K562 (cell line): ENCODE measurements around the gene SLC10A3. TPM values are rescaled to one million over a fixed set of nuclear protein-coding genes. Genes with fewer than 3 reads are reported as not detected.

Experiments used
- BCL6 ChIP-seq: fragments of 250-450 bp; sonication (Bioruptor Pico); IDR thresholded peaks from 2 replicates; pipeline ENCODE4 v1.4.0; 2020
- CCNT2 ChIP-seq: IDR thresholded peaks from 2 replicates; pipeline ENCODE4 v1.6.1; 2011; ENCODE audit warnings: borderline replicate concordance, low read depth, mild to moderate bottlenecking, moderate library complexity, mixed read lengths, low read length; ENCODE audit not compliant: insufficient read length; ENCODE audit errors: extremely low read depth
- ETV5 ChIP-seq: sonication (generic); formaldehyde crosslinking; IDR thresholded peaks from 2 replicates; pipeline ENCODE4 v1.4.0; 2020; ENCODE audit warnings: low read depth, mild to moderate bottlenecking, missing genetic modification reagents
- FUS ChIP-seq: fragments of 200-400 bp; formaldehyde crosslinking; optimal IDR thresholded peaks from 2 replicates; pipeline ENCODE3; 2017; ENCODE audit warnings: low read depth, low read length
- MCM2 ChIP-seq: fragments of 450-650 bp; IDR thresholded peaks from 2 replicates; pipeline ENCODE4 v1.6.1; 2017; ENCODE audit warnings: low read depth, mild to moderate bottlenecking
- NFE2L1 ChIP-seq: fragments of 450-650 bp; IDR thresholded peaks from 2 replicates; pipeline ENCODE4 v1.6.1; 2016; ENCODE audit warnings: missing genetic modification characterization, low read depth, mild to moderate bottlenecking, missing compliant biosample characterization, moderate library complexity, borderline replicate concordance
- RFX5 ChIP-seq: IDR thresholded peaks from 2 replicates; pipeline ENCODE4 v1.6.1; 2011; ENCODE audit warnings: low read depth, mild to moderate bottlenecking, improper control_type of control experiment, low read length
- SMAD1 ChIP-seq: fragments of 150-350 bp; IDR thresholded peaks from 2 replicates; pipeline ENCODE4 v1.6.1; 2014; ENCODE audit warnings: low read length, low read depth; ENCODE audit not compliant: partially characterized antibody
- SRSF7 ChIP-seq: fragments of 200-400 bp; formaldehyde crosslinking; optimal IDR thresholded peaks from 2 replicates; pipeline ENCODE3; 2017; ENCODE audit warnings: mild to moderate bottlenecking, low read depth, low read length
- ZFPM2 ChIP-seq: fragments of 250-450 bp; sonication (Bioruptor Pico); IDR thresholded peaks from 2 replicates; pipeline ENCODE4 v1.5.1; 2022; ENCODE audit warnings: mild to moderate bottlenecking
- ZNF174 ChIP-seq: fragments of 250-450 bp; sonication (Bioruptor Pico); IDR thresholded peaks from 2 replicates; pipeline ENCODE4 v1.4.0; 2020; ENCODE audit warnings: mild to moderate bottlenecking
- ZNF436 ChIP-seq: fragments of 250-450, 450-650 bp; sonication (Bioruptor Pico); formaldehyde crosslinking; IDR thresholded peaks from 2 replicates; pipeline ENCODE4 v1.7.0; 2020; ENCODE audit warnings: mild to moderate bottlenecking
- ZNF75A ChIP-seq: fragments of 450-650 bp; formaldehyde crosslinking; IDR thresholded peaks from 2 replicates; pipeline ENCODE4 v1.4.0; 2020; ENCODE audit warnings: mild to moderate bottlenecking
- polyA plus RNA-seq, 8 experiments: library from polyadenylated mRNA; depleted of rRNA in 4 of 8; stranded (reverse) in 5 of 8; unstranded in 3 of 8; fragments of >200 nt; fragmentation: Nextera tagmentation in 2 of 8; fragmentation: Illumina TruSeq in 1 of 8; extraction: Ambion mirVana in 2 of 8; extraction: Trizol in 1 of 8; gene quantifications; 2 replicates each; pipeline versions ENCODE4 v1.2.1 to v1.2.3, GENCODE V29; 2011 to 2014; ENCODE audit warnings: inconsistent platforms in 1 of 8, missing spikeins in 1 of 8
- total RNA-seq, 7 experiments: library from RNA; depleted of rRNA in 6 of 7; stranded (reverse); fragments of >200 nt in 6 of 7; fragmentation: Illumina TruSeq in 2 of 7; extraction: Trizol in 2 of 7; gene quantifications; 2 replicates each; pipeline versions ENCODE4 v1.2.1 to v1.2.3, GENCODE V29; 2011 to 2021; ENCODE audit warnings: low replicate concordance in 1 of 7
- TF ChIP-seq, protein P1 (sequence below), 2 experiments: fragments of 450-650 bp; conservative IDR thresholded peaks; 2 replicates each; pipeline ENCODE4 v1.6.1; 2017; ENCODE audit warnings: mild to moderate bottlenecking in 2 of 2, moderate library complexity in 2 of 2
- TF ChIP-seq, protein P2 (sequence below): fragments of 250-450 bp; sonication (Bioruptor Pico); IDR thresholded peaks from 2 replicates; pipeline ENCODE4 v1.5.0; 2021
- TF ChIP-seq, protein P3 (sequence below): fragments of 200-800 bp; sonication (Bioruptor generic); IDR thresholded peaks from 2 replicates; pipeline ENCODE4 v1.6.1; 2017; ENCODE audit warnings: missing genetic modification characterization, missing compliant biosample characterization
- TF ChIP-seq, protein P4 (sequence below): fragments of 250-450 bp; sonication (Bioruptor Pico); IDR thresholded peaks from 2 replicates; pipeline ENCODE4 v1.8.0; 2022; ENCODE audit warnings: inconsistent platforms, mild to moderate bottlenecking, moderate library complexity, borderline replicate concordance

The SLC10A3 gene
- total and polyA plus RNA-seq, 9 of the 15 experiments (the other 6 are each of a cell fraction or from before 2014, with no cell fraction given), result 5.2 to 30.6 (median 16.7) TPM

DNA sequence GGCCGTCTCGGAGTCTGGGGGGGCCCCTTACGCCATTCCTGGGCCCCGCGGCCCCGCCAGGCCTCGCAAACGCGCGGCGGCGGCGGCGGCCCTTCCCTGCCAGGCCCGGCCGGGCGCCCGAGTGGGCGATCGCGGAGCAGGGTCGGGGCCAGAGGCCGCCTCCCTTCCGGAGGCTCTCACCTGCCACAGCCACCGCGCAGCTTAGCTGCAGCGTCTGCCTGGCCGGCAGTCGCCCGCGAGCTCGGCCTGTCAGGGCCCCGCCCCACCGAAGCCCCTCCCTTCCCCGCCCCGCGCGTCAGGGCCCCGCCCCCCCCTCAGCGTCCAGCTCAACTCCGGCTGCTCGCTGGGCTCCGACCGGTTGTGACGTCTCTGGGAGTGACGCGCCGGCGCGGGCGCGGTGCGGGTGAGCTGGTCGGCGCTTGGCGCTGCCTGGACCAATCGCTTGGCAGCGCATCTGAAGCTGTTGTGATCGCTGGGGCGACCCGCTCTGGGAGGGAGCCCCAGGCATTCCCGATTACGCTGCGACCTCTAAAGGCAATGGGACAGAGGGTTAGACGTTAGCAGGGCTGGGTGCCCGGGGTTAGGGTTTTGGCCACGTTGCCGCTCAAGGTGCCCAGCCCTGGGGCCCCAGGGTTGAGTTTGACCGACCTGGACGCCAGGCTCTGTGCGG lies at the start of gene SLC10A3 (continued):
- TF ChIP-seq, protein P1, sequence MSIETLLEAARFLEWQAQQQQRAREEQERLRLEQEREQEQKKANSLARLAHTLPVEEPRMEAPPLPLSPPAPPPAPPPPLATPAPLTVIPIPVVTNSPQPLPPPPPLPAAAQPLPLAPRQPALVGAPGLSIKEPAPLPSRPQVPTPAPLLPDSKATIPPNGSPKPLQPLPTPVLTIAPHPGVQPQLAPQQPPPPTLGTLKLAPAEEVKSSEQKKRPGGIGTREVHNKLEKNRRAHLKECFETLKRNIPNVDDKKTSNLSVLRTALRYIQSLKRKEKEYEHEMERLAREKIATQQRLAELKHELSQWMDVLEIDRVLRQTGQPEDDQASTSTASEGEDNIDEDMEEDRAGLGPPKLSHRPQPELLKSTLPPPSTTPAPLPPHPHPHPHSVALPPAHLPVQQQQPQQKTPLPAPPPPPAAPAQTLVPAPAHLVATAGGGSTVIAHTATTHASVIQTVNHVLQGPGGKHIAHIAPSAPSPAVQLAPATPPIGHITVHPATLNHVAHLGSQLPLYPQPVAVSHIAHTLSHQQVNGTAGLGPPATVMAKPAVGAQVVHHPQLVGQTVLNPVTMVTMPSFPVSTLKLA (conservative IDR thresholded peaks at IDR 0.05), result peak; percentile 44 to 48; a peak in 2 of 4 replicates
- TF ChIP-seq BCL6 (no peak), SMAD1 (no peak), FUS (no peak), MCM2 (no peak), NFE2L1 (tag) (no peak), ZNF174 (no peak), ZNF436 (CRISPR knock-in tag) (no peak), RFX5 (no peak), SRSF7 (no peak), ETV5 (CRISPR knock-in tag) (peak; percentile 30; the same call in 1 of the 2 replicates), ZFPM2 (CRISPR knock-in tag) (no peak), ZNF75A (CRISPR knock-in tag) (no peak), CCNT2 (peak; percentile 46)
- TF ChIP-seq, protein P2, sequence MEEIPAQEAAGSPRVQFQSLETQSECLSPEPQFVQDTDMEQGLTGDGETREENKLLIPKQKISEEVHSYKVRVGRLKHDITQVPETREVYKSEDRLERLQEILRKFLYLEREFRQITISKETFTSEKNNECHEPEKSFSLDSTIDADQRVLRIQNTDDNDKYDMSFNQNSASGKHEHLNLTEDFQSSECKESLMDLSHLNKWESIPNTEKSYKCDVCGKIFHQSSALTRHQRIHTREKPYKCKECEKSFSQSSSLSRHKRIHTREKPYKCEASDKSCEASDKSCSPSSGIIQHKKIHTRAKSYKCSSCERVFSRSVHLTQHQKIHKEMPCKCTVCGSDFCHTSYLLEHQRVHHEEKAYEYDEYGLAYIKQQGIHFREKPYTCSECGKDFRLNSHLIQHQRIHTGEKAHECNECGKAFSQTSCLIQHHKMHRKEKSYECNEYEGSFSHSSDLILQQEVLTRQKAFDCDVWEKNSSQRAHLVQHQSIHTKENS, result no peak
- TF ChIP-seq, protein P3, sequence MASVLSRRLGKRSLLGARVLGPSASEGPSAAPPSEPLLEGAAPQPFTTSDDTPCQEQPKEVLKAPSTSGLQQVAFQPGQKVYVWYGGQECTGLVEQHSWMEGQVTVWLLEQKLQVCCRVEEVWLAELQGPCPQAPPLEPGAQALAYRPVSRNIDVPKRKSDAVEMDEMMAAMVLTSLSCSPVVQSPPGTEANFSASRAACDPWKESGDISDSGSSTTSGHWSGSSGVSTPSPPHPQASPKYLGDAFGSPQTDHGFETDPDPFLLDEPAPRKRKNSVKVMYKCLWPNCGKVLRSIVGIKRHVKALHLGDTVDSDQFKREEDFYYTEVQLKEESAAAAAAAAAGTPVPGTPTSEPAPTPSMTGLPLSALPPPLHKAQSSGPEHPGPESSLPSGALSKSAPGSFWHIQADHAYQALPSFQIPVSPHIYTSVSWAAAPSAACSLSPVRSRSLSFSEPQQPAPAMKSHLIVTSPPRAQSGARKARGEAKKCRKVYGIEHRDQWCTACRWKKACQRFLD (CRISPR knock-in tag), result no peak
- TF ChIP-seq, protein P4, sequence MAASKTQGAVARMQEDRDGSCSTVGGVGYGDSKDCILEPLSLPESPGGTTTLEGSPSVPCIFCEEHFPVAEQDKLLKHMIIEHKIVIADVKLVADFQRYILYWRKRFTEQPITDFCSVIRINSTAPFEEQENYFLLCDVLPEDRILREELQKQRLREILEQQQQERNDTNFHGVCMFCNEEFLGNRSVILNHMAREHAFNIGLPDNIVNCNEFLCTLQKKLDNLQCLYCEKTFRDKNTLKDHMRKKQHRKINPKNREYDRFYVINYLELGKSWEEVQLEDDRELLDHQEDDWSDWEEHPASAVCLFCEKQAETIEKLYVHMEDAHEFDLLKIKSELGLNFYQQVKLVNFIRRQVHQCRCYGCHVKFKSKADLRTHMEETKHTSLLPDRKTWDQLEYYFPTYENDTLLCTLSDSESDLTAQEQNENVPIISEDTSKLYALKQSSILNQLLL (CRISPR knock-in tag), result no peak
